H1 (cell line): ENCODE results near the gene STAM. TPM values are rescaled to one million over a fixed set of nuclear protein-coding genes. Genes with fewer than 3 reads are reported as not detected.

Experiments used
- CTCF ChIA-PET: fragments of 300-600 bp; sonication (Branson Sonifier 250); formaldehyde crosslinking; loops from one replicate; lab custom pipeline; 2021; ENCODE audit not compliant: partially characterized antibody; lab: Charles Lee
- POLR2A ChIA-PET: fragments of 300-600 bp; sonication (Branson Sonifier 250); formaldehyde crosslinking; loops from one replicate; lab custom pipeline; 2021; ENCODE audit warnings: inconsistent platforms; ENCODE audit not compliant: partially characterized antibody; lab: Charles Lee
- DNase-seq, 2 experiments: peaks; one replicate each; pipeline versions ENCODE4 v3.0.0 to v3.0.0-alpha.2; 2010 to 2022; ENCODE audit warnings: low spot score in 2 of 2, low read depth in 1 of 2, mixed read lengths in 1 of 2
- FAIRE-seq: peaks from 2 replicates; lab custom pipeline; 2011; peaks lifted over from hg19 to GRCh38; lab: Jason Lieb, UNC
- H2AFZ ChIP-seq: 2 replicates; pipeline ENCODE4 v1.8.1; 2012; ENCODE audit warnings: low read length, inconsistent platforms
- H2AK5ac ChIP-seq: 2 replicates; pipeline ENCODE4 v1.6.1; 2013; ENCODE audit warnings: low read depth, low read length
- H2BK120ac ChIP-seq: replicated peaks from 2 replicates; pipeline ENCODE3; 2013; ENCODE audit warnings: low read depth, low read length, inconsistent platforms
- H2BK12ac ChIP-seq: 2 replicates; pipeline ENCODE4 v1.6.1; 2013; ENCODE audit warnings: low read depth, low read length
- H2BK15ac ChIP-seq: 2 replicates; pipeline ENCODE4 v1.6.1; 2013; ENCODE audit warnings: low read length
- H2BK20ac ChIP-seq: 2 replicates; pipeline ENCODE4 v1.6.1; 2013; ENCODE audit warnings: low read length
- H2BK5ac ChIP-seq: 2 replicates; pipeline ENCODE4 v1.6.1; 2013; ENCODE audit warnings: low read depth, low read length
- H3K14ac ChIP-seq: 2 replicates; pipeline ENCODE4 v1.6.1; 2013; ENCODE audit warnings: inconsistent platforms; ENCODE audit not compliant: insufficient read length
- H3K18ac ChIP-seq: 2 replicates; pipeline ENCODE4 v1.6.1; 2013; ENCODE audit warnings: low read length; ENCODE audit errors: extremely low read depth
- H3K23ac ChIP-seq: 2 replicates; pipeline ENCODE4 v1.6.1; 2013; ENCODE audit warnings: inconsistent platforms; ENCODE audit not compliant: insufficient read length
- H3K23me2 ChIP-seq: 2 replicates; pipeline ENCODE4 v1.6.1; 2013; ENCODE audit warnings: low read depth, low read length
- H3K27ac ChIP-seq: 2 replicates; pipeline ENCODE4 v1.6.1; 2011; ENCODE audit warnings: low read depth, low read length, inconsistent platforms
- H3K27me3 ChIP-seq, 4 experiments: replicated peaks in 1 of 4; 1 replicate in 1 of 4; 2 replicates in 3 of 4; pipeline versions ENCODE4 v1.6.1 to v1.8.1; 2011 to 2013; ENCODE audit warnings: low read length in 3 of 4, mild to moderate bottlenecking in 3 of 4, inconsistent platforms in 2 of 4, mixed read lengths in 2 of 4, moderate library complexity in 1 of 4; ENCODE audit not compliant: control insufficient read depth in 3 of 4, insufficient read depth in 3 of 4; ENCODE audit errors: extremely low read depth in 1 of 4
- H3K36me3 ChIP-seq, 4 experiments: 2 replicates each; pipeline versions ENCODE4 v1.6.1 to v1.8.1; 2011 to 2013; ENCODE audit warnings: mild to moderate bottlenecking in 4 of 4, low read length in 3 of 4, moderate library complexity in 2 of 4, control low read depth in 1 of 4, inconsistent platforms in 1 of 4; ENCODE audit not compliant: insufficient read depth in 4 of 4, control insufficient read depth in 2 of 4
- H3K4ac ChIP-seq: replicated peaks from 2 replicates; pipeline ENCODE3; 2013; ENCODE audit warnings: low read length, low read depth, mixed read lengths, inconsistent platforms; ENCODE audit not compliant: insufficient read length
- H3K4me1 ChIP-seq, 4 experiments: replicated peaks in 1 of 4; 1 replicate in 1 of 4; 2 replicates in 3 of 4; pipeline versions ENCODE4 v1.6.1 to v1.8.1; 2011 to 2013; ENCODE audit warnings: low read length in 3 of 4, inconsistent platforms in 2 of 4, mixed read lengths in 1 of 4; ENCODE audit not compliant: insufficient read depth in 4 of 4, control insufficient read depth in 3 of 4
- H3K4me2 ChIP-seq, 2 experiments: 2 replicates each; pipeline versions ENCODE4 v1.6.1 to v1.8.1; 2011 to 2013; ENCODE audit warnings: low read depth in 2 of 2, low read length in 2 of 2, control low read depth in 1 of 2, inconsistent platforms in 1 of 2, mild to moderate bottlenecking in 1 of 2; ENCODE audit not compliant: insufficient read depth in 1 of 2
- H3K4me3 ChIP-seq, 4 experiments: fragments of 200-600, 300-600 bp in 1 of 4; sonication (generic), shearing (Covaris generic), sonication (Bioruptor Twin) in 1 of 4; 2 replicates each; pipeline versions ENCODE4 v1.5.1 to v1.8.1; 2011 to 2016; ENCODE audit warnings: low read length in 4 of 4, low read depth in 3 of 4, control low read depth in 2 of 4, inconsistent platforms in 2 of 4, mild to moderate bottlenecking in 2 of 4, mixed read lengths in 1 of 4, moderate library complexity in 1 of 4; ENCODE audit not compliant: insufficient read depth in 2 of 4; ENCODE audit errors: extremely low read depth in 1 of 4
- H3K56ac ChIP-seq: replicated peaks from 2 replicates; pipeline ENCODE3; 2013; ENCODE audit warnings: low read depth, mild to moderate bottlenecking, mixed read lengths, low read length, inconsistent platforms; ENCODE audit not compliant: insufficient read length
- H3K79me1 ChIP-seq: 2 replicates; pipeline ENCODE4 v1.6.1; 2013; ENCODE audit warnings: low read depth, low read length, control low read depth
- H3K79me2 ChIP-seq, 2 experiments: 2 replicates each; pipeline versions ENCODE4 v1.6.1 to v1.8.1; 2012 to 2013; ENCODE audit warnings: low read length in 2 of 2, mild to moderate bottlenecking in 2 of 2, inconsistent platforms in 1 of 2; ENCODE audit not compliant: insufficient read depth in 2 of 2, control insufficient read depth in 1 of 2
- H3K9ac ChIP-seq, 4 experiments: replicated peaks in 1 of 4; 1 replicate in 1 of 4; 2 replicates in 3 of 4; pipeline versions ENCODE4 v1.6.1 to v1.8.1; 2011 to 2013; ENCODE audit warnings: low read depth in 3 of 4, low read length in 3 of 4, control low read depth in 2 of 4, mild to moderate bottlenecking in 2 of 4, moderate library complexity in 2 of 4, inconsistent platforms in 1 of 4; ENCODE audit errors: extremely low read depth in 1 of 4
- H3K9me3 ChIP-seq, 2 experiments: 2 replicates each; pipeline versions ENCODE4 v1.6.1 to v1.8.1; 2012 to 2013; ENCODE audit warnings: mild to moderate bottlenecking in 2 of 2, moderate library complexity in 2 of 2, control low read depth in 1 of 2, inconsistent platforms in 1 of 2, low read depth in 1 of 2, low read length in 1 of 2, mixed read lengths in 1 of 2; ENCODE audit not compliant: insufficient read depth in 2 of 2
- H4K20me1 ChIP-seq, 2 experiments: replicated peaks in 1 of 2; 2 replicates each; pipeline versions ENCODE3 to v1.8.1; 2011 to 2013; ENCODE audit warnings: inconsistent platforms in 2 of 2, low read length in 2 of 2, mild to moderate bottlenecking in 1 of 2; ENCODE audit not compliant: insufficient read depth in 2 of 2, control insufficient read depth in 1 of 2
- H4K5ac ChIP-seq: 2 replicates; pipeline ENCODE4 v1.6.1; 2013; ENCODE audit warnings: low read length, low read depth, mixed read lengths, inconsistent platforms; ENCODE audit not compliant: insufficient read length
- H4K8ac ChIP-seq: 2 replicates; pipeline ENCODE4 v1.8.0; 2013; ENCODE audit warnings: mild to moderate bottlenecking, moderate library complexity, low read length, inconsistent platforms; ENCODE audit not compliant: insufficient read depth; ENCODE audit errors: extremely low read depth
- H4K91ac ChIP-seq: replicated peaks from 2 replicates; pipeline ENCODE3; 2013; ENCODE audit warnings: low read length, mixed read lengths, inconsistent platforms; ENCODE audit not compliant: insufficient read length
- CEBPB ChIP-seq: IDR thresholded peaks from 2 replicates; pipeline ENCODE4 v1.6.1; 2012; ENCODE audit warnings: low read depth, low read length
- CTBP2 ChIP-seq: IDR thresholded peaks from 2 replicates; pipeline ENCODE4 v1.7.0; 2011; ENCODE audit warnings: borderline replicate concordance, mild to moderate bottlenecking, moderate library complexity, mixed read lengths, low read length; ENCODE audit not compliant: insufficient read depth, insufficient read length
- GABPA ChIP-seq: IDR thresholded peaks from 2 replicates; pipeline ENCODE4 v1.6.1; 2011; ENCODE audit warnings: mild to moderate bottlenecking, low read length, moderate library complexity, borderline replicate concordance; ENCODE audit not compliant: insufficient read depth
- HDAC6 ChIP-seq: IDR thresholded peaks from one replicate; pipeline ENCODE4 v1.7.1; 2012; ENCODE audit warnings: low read depth, mild to moderate bottlenecking, inconsistent platforms, low read length, moderate library complexity
- JUN ChIP-seq: IDR thresholded peaks from 2 replicates; pipeline ENCODE4 v1.6.1; 2011; ENCODE audit warnings: low read depth, mild to moderate bottlenecking, improper control_type of control experiment, low read length
- SIN3A ChIP-seq, 2 experiments: IDR thresholded peaks in 1 of 2; conservative IDR thresholded peaks in 1 of 2; 2 replicates each; pipeline ENCODE4 v1.6.1; 2011 to 2012; ENCODE audit warnings: low read length in 2 of 2, improper control_type of control experiment in 1 of 2, low read depth in 1 of 2, mild to moderate bottlenecking in 1 of 2
- SP1 ChIP-seq: IDR thresholded peaks from 2 replicates; pipeline ENCODE4 v1.6.1; 2011; ENCODE audit warnings: low read depth, low read length
- WGBS, 2 experiments: shearing (Covaris generic) in 1 of 2; methylation state at CpG; one replicate each; pipeline versions ENCODE4 v1.1.6 to v1.1.7; 2013 to 2015; ENCODE audit warnings: low lambda C conversion rate in 2 of 2, mixed read lengths in 2 of 2, inconsistent platforms in 1 of 2, low coverage in 1 of 2, missing lambda C conversion rate in 1 of 2; ENCODE audit not compliant: insufficient replicate concordance in 2 of 2, insufficient coverage in 1 of 2, insufficient read length in 1 of 2; ENCODE audit errors: extremely low coverage in 1 of 2, missing lambda C conversion rate in 1 of 2; 5-methylcytosine and 5-hydroxymethylcytosine counted together
- polyA plus RNA-seq, 7 experiments: library from polyadenylated mRNA; depleted of rRNA in 3 of 7; stranded (reverse) in 5 of 7; unstranded in 2 of 7; fragments of >200 nt in 5 of 7; fragments of 200-250 nt in 2 of 7; gene quantifications; 1 replicate in 5 of 7; 2 replicates in 1 of 7; 4 replicates in 1 of 7; pipeline versions ENCODE4 v1.2.1 to v1.2.3, GENCODE V29; 2011 to 2013; ENCODE audit warnings: missing spikeins in 2 of 7, mixed read lengths in 2 of 7
- total RNA-seq: library from RNA; stranded (reverse); fragmentation: NEBNext Ultra II Directional; extraction: Animal tissue kit (Norgen Biotek cat#: 25700); gene quantifications from 2 replicates; pipeline ENCODE4 v1.2.1, GENCODE V29; 2021

The STAM gene
- total and polyA plus RNA-seq, 2 of the 8 experiments (the other 6 are each of a cell fraction or from before 2014, with no cell fraction given) = 22.0 to 27.8 TPM

DNA sequence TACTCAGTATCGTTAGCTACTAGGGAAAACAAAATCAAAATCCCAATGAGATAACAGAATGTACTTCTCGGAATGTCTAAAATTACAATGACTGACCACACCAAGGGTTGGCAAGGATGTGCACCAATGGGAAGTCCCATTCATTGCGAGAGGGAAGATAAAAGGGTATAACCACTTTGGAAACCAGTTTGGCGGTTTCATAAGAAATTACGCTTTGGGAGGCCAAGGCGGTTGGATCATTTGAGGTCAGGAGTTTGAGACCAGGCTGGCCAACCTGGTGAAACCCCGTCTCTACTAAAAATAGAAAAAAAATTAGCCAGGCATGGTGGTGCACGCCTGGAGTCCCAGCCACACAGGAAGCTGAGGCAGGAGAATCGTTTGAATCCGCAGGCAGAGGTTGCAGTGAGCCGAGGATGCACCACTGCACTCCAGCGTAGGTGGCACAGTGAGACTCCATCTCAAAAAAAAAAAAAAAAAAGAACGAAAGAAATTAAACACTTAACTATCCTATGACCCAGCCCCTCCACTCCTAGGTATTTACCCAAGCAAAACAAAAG, 34.4 kb upstream of the STAM start:
- 92% methylated on average over 12 of the region's 13 CpGs; no CpG with 5 or more reads in 1 of the 2 experiments for WGBS, 2 experiments
- no peaks in the 10 kb centered on the region for H3K23me2 ChIP-seq
- no peak overlapping the region for H3K56ac ChIP-seq
- H3K4ac ChIP-seq = no peak overlapping the region
- FAIRE-seq (no peak), DNase-seq (no peak)
- POLR2A ChIA-PET = no interaction called here
- H4K20me1 ChIP-seq = no peaks in the 10 kb centered on the region
- H3K79me1 ChIP-seq = no peaks in the 10 kb centered on the region
- no peak overlapping the region for H3K23ac ChIP-seq
- no peak overlapping the region for H2BK15ac ChIP-seq
- H2BK120ac ChIP-seq = no peak overlapping the region
- no peak overlapping the region for H4K91ac ChIP-seq
- H3K36me3 ChIP-seq = no peaks in the 10 kb centered on the region
- no peak for TF ChIP-seq HDAC6
- no peak for TF ChIP-seq GABPA
- TF ChIP-seq CTBP2 = no peak
- TF ChIP-seq CEBPB = no peak
- no peak for TF ChIP-seq JUN
- TF ChIP-seq SP1 = no peak
- TF ChIP-seq SIN3A (conservative IDR thresholded peaks at IDR 0.05 in 1 of 2, IDR thresholded peaks at IDR 0.05 in 1 of 2; ENCODE audit: low read depth in 1 of 2, low read length in 2 of 2) = no peak
- no peak overlapping the region for H4K5ac ChIP-seq
- H3K27ac ChIP-seq = no peak overlapping the region
- no peak overlapping the region for H2AFZ ChIP-seq
- no peaks in the 10 kb centered on the region for H3K79me2 ChIP-seq
- no peak overlapping the region for H2BK12ac ChIP-seq
- no peak overlapping the region for H3K18ac ChIP-seq
- no peaks in the 10 kb centered on the region for H3K4me1 ChIP-seq
- H3K9ac ChIP-seq = no peak overlapping the region
- no peak overlapping the region for H2BK20ac ChIP-seq
- no peaks in the 10 kb centered on the region for H3K9me3 ChIP-seq
- no peak overlapping the region for H2BK5ac ChIP-seq
- no peak overlapping the region for H3K14ac ChIP-seq
- no peak overlapping the region for H3K4me2 ChIP-seq
- H4K8ac ChIP-seq = no peak overlapping the region
- CTCF ChIA-PET = interaction anchor here (1.2 to 1.7 kb wide), 3 partner anchors 238 to 624 kb away, joined by 3 to 5 read pairs (median 4); no protein-coding TSS in a partner anchor
- H3K27me3 ChIP-seq = no peaks in the 10 kb centered on the region
- H2AK5ac ChIP-seq = no peak overlapping the region
- no peak overlapping the region for H3K4me3 ChIP-seq
